Subcutaneous adipose tissue (tissue), 4 donors: ENCODE measurements around the gene PGA3. TPM values are rescaled to one million over a fixed set of nuclear protein-coding genes. Genes with fewer than 3 reads are reported as not detected.

Source experiments
- total RNA-seq, 4 donors: library from RNA; depleted of rRNA; stranded (reverse); fragments of >200 nt; gene quantifications; one replicate each; pipeline ENCODE4 v1.1.0, GENCODE V29; 2016
- TF ChIP-seq, protein P1 (sequence below): fragments of 450-650 bp; IDR thresholded peaks from one replicate; pipeline ENCODE4 v1.5.1; 2016; ENCODE audit warnings: low read depth, mild to moderate bottlenecking, control low read depth, antibody characterized with exemption, moderate library complexity

PGA3 gene
- total RNA-seq, 4 donors from 2014 or later: 4.4 to 46.1 (median 45.4) TPM; not detected in 1

- TF ChIP-seq, protein P1, sequence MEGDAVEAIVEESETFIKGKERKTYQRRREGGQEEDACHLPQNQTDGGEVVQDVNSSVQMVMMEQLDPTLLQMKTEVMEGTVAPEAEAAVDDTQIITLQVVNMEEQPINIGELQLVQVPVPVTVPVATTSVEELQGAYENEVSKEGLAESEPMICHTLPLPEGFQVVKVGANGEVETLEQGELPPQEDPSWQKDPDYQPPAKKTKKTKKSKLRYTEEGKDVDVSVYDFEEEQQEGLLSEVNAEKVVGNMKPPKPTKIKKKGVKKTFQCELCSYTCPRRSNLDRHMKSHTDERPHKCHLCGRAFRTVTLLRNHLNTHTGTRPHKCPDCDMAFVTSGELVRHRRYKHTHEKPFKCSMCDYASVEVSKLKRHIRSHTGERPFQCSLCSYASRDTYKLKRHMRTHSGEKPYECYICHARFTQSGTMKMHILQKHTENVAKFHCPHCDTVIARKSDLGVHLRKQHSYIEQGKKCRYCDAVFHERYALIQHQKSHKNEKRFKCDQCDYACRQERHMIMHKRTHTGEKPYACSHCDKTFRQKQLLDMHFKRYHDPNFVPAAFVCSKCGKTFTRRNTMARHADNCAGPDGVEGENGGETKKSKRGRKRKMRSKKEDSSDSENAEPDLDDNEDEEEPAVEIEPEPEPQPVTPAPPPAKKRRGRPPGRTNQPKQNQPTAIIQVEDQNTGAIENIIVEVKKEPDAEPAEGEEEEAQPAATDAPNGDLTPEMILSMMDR: no peak
Measured at GRCh38 chr11:61168042-61168688, 35.1 kb upstream of the PGA3 start.

- TF ChIP-seq, protein P1: no peak
Measured at GRCh38 chr11:61168800-61169199, 34.5 kb upstream of the PGA3 start.

DNA sequence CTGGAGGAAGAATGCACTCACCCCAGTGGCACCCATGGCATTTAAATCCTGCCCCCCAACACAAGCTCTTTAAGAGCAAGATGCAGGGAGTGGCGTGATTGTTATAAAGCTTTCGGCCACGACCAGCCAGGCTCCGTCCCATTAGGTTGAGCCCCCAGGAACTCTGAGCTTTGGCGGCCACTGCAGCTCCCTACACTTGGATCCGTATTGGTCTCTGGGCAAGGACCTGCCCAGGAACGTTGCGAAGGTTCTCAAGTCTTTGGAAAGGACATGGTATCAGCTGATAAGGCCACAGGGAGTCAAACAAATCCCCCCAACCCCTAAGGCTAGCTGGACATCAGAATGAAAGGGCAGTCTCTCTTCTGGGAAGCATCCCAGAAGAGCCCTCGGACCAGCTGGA, 32.7 kb upstream of the PGA3 start:
- TF ChIP-seq, protein P1: no peak

DNA sequence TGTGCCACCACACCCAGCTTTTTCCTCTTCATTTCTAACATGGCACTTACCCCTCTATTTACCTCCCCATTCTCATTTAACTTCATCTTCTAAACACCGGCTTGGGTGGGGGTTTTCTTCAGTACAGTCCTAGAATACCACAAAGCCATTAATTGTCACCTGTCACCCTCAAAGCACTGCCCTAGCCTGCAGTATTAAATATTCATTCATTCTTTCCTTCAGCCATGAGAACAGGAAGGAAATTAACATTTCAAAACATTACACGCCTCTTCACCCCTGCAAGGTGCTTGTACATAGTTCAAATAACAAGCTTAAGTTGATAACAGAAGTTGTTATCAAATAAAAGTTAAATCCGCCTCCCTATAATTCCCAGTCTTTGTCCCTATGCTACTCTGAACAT, 31.4 kb upstream of the PGA3 start:
- TF ChIP-seq, protein P1: no peak

GRCh38 chr11:61172356-61172755, 31.0 kb upstream of the PGA3 start:
- TF ChIP-seq, protein P1: no peak

GRCh38 chr11:61172888-61173287, 30.4 kb upstream of the PGA3 start:
- TF ChIP-seq, protein P1: no peak

DNA sequence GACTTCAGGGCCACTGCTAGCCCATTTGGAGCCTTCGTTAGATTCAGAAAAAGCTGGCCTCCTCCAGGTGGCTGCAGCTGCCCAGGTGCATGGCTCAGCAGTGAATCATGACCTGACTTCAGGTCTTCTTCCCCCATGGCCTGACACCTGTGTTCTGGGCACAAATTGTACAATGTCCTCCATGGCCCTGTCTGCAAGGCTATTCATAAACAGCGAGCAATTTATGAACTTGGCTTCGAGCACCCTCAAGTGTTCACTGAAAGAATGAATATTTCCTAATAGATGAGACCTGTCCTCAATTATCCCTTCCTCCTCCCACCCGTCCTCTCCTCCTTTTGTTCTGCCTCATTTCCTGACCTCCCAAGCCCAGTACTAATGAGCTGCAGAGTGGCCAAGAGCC, 29.9 kb upstream of the PGA3 start:
- TF ChIP-seq, protein P1: no peak
